Progenitor cell of endocrine pancreas (in vitro differentiated cells): Measurements from ENCODE around the gene ETF1. TPM values are rescaled to one million over a fixed set of nuclear protein-coding genes. Genes with fewer than 3 reads are reported as not detected.

ENCODE experiments used
- DNase-seq: peaks from one replicate; pipeline ENCODE4 v3.0.0; 2021; ENCODE audit warnings: low spot score; ENCODE audit not compliant: unreplicated experiment
- H3K27ac Mint-ChIP-seq: 2 replicates; pipeline ENCODE4 v1.8.0; 2021; ENCODE audit warnings: mild to moderate bottlenecking, moderate library complexity, mixed read lengths
- H3K27me3 Mint-ChIP-seq: 2 replicates; pipeline ENCODE4 v1.8.0; 2021; ENCODE audit warnings: mixed read lengths
- H3K36me3 Mint-ChIP-seq: 2 replicates; pipeline ENCODE4 v1.8.0; 2022; ENCODE audit warnings: mixed read lengths; ENCODE audit not compliant: insufficient read depth
- H3K4me1 Mint-ChIP-seq: 2 replicates; pipeline ENCODE4 v1.8.0; 2021; ENCODE audit warnings: low read depth, mixed read lengths
- H3K4me3 Mint-ChIP-seq: 2 replicates; pipeline ENCODE4 v1.8.0; 2021; ENCODE audit warnings: low read depth, mild to moderate bottlenecking, moderate library complexity, mixed read lengths
- H3K9me3 Mint-ChIP-seq: 2 replicates; pipeline ENCODE4 v1.8.0; 2021; ENCODE audit warnings: low read depth, mixed read lengths
- CTCF ChIP-seq: fragments of 200-600 bp; sonication (generic); IDR thresholded peaks from one replicate; pipeline ENCODE4 v1.5.0; 2021; ENCODE audit warnings: antibody characterized with exemption, mild to moderate bottlenecking; ENCODE audit not compliant: unreplicated experiment
- total RNA-seq: library from RNA; stranded (reverse); gene quantifications from 2 replicates; pipeline ENCODE4 v1.2.1, GENCODE V29; 2021

The ETF1 gene
- total RNA-seq, 1 donor from 2014 or later, result 73.1 TPM

DNA sequence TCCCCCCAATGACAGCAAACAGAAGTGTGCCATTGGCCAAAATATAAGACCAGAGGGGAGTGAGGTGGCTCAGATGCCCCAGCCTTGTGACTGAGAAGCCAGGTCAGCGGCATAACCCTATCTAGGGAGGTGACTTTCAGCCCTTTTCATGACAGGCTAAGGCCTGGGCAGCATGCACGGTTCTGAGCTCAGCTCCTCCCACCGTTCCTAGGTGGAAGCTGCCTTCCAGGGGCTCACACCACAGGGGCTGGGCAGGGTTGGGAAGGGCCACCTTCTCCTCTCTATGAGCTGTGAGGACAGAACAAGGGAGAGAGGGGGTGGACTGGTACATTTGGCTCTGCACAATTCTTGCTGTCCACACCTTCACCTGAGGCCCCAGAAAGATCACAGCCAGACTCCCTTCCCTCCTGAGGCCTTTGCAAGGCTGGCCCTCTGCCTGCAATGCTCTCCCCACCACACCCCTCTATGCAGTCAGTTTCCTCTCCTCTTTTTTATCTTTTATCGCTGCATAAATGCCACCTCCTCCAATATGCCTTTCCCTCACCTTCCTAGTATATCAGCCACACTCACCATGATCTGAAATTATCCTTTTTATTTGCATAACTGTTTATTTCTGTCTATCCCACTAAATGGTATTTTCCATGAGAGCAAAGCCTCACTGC lies 82.9 kb downstream of the ETF1 start:
- Mint-ChIP-seq H3K36me3 (no peaks in the 10 kb centered on the region), H3K4me1 (peaks cover 2% of the 10 kb centered on the region), H3K27ac (no peak overlapping the region), H3K27me3 (peaks cover 27% of the 10 kb centered on the region), H3K9me3 (no peaks in the 10 kb centered on the region), H3K4me3 (no peak overlapping the region)
- no peak for DNase-seq
- TF ChIP-seq CTCF, result no peak

GRCh38 chr5:138459311-138459933 lies 83.6 kb downstream of the ETF1 start:
- Mint-ChIP-seq H3K27me3 (peaks cover 32% of the 10 kb centered on the region), H3K27ac (no peak overlapping the region), H3K4me1 (peaks cover 2% of the 10 kb centered on the region), H3K4me3 (no peak overlapping the region), H3K36me3 (no peaks in the 10 kb centered on the region), H3K9me3 (no peaks in the 10 kb centered on the region)
- TF ChIP-seq CTCF, result no peak
- no peak for DNase-seq

DNA sequence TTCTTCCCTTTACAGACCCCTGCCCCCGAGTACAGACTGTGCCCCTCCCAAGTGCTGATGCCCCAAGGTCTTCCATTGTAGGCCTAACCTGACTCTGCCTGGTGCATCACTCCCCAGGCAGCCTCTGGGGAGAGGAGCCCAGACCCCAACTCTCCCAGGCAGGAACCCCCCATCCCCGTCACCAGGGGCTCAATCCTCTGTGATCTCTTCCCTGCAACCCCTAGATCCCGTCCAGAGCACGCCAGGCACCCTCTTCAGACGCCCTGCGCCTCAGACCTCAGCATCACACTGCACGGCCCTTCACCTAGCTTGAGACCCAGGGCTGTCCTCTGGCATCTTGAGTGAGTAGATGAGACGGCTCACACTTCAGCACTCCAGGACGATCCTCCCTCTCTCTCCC lies 84.2 kb downstream of the ETF1 start:
- H3K27me3 Mint-ChIP-seq, result peaks cover 32% of the 10 kb centered on the region
- DNase-seq, result no peak
- no peak for TF ChIP-seq CTCF

GRCh38 chr5:138458384-138458783 lies 84.7 kb downstream of the ETF1 start:
- DNase-seq, result no peak
- no peaks in the 10 kb centered on the region for H3K9me3 Mint-ChIP-seq
- no peak overlapping the region for H3K4me3 Mint-ChIP-seq
- no peak for TF ChIP-seq CTCF
- H3K27ac Mint-ChIP-seq, result no peak overlapping the region
- no peaks in the 10 kb centered on the region for H3K36me3 Mint-ChIP-seq
- H3K27me3 Mint-ChIP-seq, result peaks cover 32% of the 10 kb centered on the region
- no peaks in the 10 kb centered on the region for H3K4me1 Mint-ChIP-seq

More for the DNA sequence above, 84.2 kb downstream of the ETF1 start:
- H3K4me3 Mint-ChIP-seq, result no peak overlapping the region
- no peak overlapping the region for H3K27ac Mint-ChIP-seq
- H3K36me3 Mint-ChIP-seq, result no peaks in the 10 kb centered on the region
- peaks cover 2% of the 10 kb centered on the region for H3K4me1 Mint-ChIP-seq
- H3K9me3 Mint-ChIP-seq, result no peaks in the 10 kb centered on the region

DNA sequence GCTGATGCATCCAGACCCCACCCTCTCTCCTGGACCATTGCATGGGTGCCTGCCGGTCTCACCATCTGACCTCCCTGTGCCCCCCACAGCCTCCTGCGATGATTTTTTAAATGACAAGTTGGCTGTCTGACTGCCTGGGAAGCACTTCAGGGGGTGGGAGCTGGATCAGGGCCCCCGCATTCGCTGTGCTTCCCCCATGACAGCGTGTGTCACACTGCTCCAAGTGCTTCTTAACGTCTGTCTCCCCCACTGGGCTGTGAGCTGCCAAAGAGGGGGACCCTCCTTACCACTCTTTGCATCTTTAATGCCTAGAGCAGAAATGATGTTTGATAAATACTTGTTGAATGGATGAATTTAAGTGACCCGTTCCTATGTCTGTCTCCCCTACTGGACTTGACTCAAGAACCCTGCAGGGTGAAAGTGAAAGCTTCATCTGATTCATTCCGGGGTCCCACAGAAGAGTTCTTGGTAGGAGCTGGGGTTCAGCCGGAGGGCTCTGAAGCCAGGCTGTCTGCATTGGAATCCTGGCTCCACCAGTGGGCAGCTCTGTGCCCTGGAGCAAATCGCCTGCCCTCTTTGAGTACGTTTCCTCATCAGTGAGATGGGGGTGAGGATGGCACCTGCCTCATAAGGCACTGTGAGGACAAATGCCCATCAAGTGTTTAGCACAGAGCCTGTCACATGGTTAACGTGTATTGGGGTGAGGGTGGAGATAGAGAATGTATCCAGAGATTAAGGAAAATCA lies 85.3 kb downstream of the ETF1 start:
- H3K27me3 Mint-ChIP-seq, result peaks cover 32% of the 10 kb centered on the region
- no peak for DNase-seq
- no peaks in the 10 kb centered on the region for H3K36me3 Mint-ChIP-seq
- H3K4me3 Mint-ChIP-seq, result no peak overlapping the region
- H3K27ac Mint-ChIP-seq, result no peak overlapping the region
- no peaks in the 10 kb centered on the region for H3K4me1 Mint-ChIP-seq
- TF ChIP-seq CTCF, result no peak
- no peaks in the 10 kb centered on the region for H3K9me3 Mint-ChIP-seq
